Measurements from ENCODE around the gene BSND. TPM values are rescaled to one million over a fixed set of nuclear protein-coding genes. Genes with fewer than 3 reads are reported as not detected.

The BSND gene
- total RNA-seq, 1 experiment from 2014 or later = 0.17 TPM

DNA sequence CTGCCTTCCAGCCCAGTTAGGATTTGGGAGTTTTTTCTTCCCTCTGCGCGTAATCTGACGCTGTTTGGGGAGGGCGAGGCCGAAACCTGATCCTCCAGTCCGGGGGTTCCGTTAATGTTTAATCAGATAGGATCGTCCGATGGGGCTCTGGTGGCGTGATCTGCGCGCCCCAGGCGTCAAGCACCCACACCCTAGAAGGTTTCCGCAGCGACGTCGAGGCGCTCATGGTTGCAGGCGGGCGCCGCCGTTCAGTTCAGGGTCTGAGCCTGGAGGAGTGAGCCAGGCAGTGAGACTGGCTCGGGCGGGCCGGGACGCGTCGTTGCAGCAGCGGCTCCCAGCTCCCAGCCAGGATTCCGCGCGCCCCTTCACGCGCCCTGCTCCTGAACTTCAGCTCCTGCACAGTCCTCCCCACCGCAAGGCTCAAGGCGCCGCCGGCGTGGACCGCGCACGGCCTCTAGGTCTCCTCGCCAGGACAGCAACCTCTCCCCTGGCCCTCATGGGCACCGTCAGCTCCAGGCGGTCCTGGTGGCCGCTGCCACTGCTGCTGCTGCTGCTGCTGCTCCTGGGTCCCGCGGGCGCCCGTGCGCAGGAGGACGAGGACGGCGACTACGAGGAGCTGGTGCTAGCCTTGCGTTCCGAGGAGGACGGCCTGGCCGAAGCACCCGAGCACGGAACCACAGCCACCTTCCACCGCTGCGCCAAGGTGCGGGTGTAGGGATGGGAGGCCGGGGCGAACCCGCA lies 40.8 kb downstream of the BSND start, which contains the start of gene PCSK9:
PCSK9 (plus strand) TSS at position 207 of the 741 bp plus-strand sequence; CDS start at position 497, 290 bp downstream.
- H3K79me2 ChIP-seq (ENCODE audit: insufficient read depth, low read length) = peaks cover 18% of the 10 kb centered on the region; the same call in 1 of the 2 replicates
- H3K79me1 ChIP-seq (ENCODE audit: insufficient read depth, low read depth, low read length, poor library complexity, severe bottlenecking) = no peaks in the 10 kb centered on the region
- H2BK5ac ChIP-seq (ENCODE audit: insufficient read length, low read length) = no peak within 1 kb of the TSS
- Mint-ChIP-seq H3K27ac (peak within 1 kb of the TSS in 1 of 3 experiments; percentile 76; a peak in 3 of 7 replicates), H3K4me3 (peak within 1 kb of the TSS; percentile 82 to 93), H3K9me3 (no peaks in the 10 kb centered on the region; a peak in 2 of 5 replicates), H3K27me3 (ENCODE audit: low read depth) (peaks cover 49% of the 10 kb centered on the region), H3K4me1 (peaks cover 41 to 53% of the 10 kb centered on the region in 2 experiments), H3K36me3 (ENCODE audit: insufficient read depth in 1 of 3, low read depth in 3 of 3) (peaks cover 6 to 23% (median 8%) of the 10 kb centered on the region in 3 experiments; a peak in 6 of 7 replicates)
- H4K91ac ChIP-seq (ENCODE audit: insufficient read length, low read depth, low read length) = no peak within 1 kb of the TSS
- H3K9ac ChIP-seq (ENCODE audit: extremely low read depth, insufficient read length, low read length) = peak within 1 kb of the TSS; percentile 52
- H3K14ac ChIP-seq (ENCODE audit: insufficient read depth, low read length) = peak within 1 kb of the TSS; percentile 85
- peaks cover 11% of the 10 kb centered on the region; the same call in 1 of the 2 replicates for H3K27me3 ChIP-seq (ENCODE audit: insufficient read depth, low read length)
- H2BK120ac ChIP-seq (ENCODE audit: low read depth, low read length, poor library complexity, severe bottlenecking) = no peak within 1 kb of the TSS
- no peak within 1 kb of the TSS for H2BK12ac ChIP-seq (ENCODE audit: insufficient read length, low read depth, low read length)
- H2BK20ac ChIP-seq (ENCODE audit: low read depth, low read length, poor library complexity, severe bottlenecking) = no peak within 1 kb of the TSS
- H4K20me1 ChIP-seq (ENCODE audit: control insufficient read depth, insufficient read depth, insufficient read length) = no peaks in the 10 kb centered on the region
- H4K8ac ChIP-seq (replicated peaks; ENCODE audit: insufficient read length, low read depth, low read length) = no peak within 1 kb of the TSS
- no peak within 1 kb of the TSS for H3K27ac ChIP-seq (ENCODE audit: insufficient read length, low read depth, low read length)
- no peak within 1 kb of the TSS for H3K4ac ChIP-seq (ENCODE audit: low read depth, low read length)
- no peak within 1 kb of the TSS for H3K56ac ChIP-seq (ENCODE audit: insufficient read length, low read depth, low read length)
- H4K5ac ChIP-seq (ENCODE audit: insufficient read length, low read depth, low read length) = no peak within 1 kb of the TSS
- H3T11ph ChIP-seq (ENCODE audit: low read length) = no peak within 1 kb of the TSS
- TF ChIP-seq, protein P1, sequence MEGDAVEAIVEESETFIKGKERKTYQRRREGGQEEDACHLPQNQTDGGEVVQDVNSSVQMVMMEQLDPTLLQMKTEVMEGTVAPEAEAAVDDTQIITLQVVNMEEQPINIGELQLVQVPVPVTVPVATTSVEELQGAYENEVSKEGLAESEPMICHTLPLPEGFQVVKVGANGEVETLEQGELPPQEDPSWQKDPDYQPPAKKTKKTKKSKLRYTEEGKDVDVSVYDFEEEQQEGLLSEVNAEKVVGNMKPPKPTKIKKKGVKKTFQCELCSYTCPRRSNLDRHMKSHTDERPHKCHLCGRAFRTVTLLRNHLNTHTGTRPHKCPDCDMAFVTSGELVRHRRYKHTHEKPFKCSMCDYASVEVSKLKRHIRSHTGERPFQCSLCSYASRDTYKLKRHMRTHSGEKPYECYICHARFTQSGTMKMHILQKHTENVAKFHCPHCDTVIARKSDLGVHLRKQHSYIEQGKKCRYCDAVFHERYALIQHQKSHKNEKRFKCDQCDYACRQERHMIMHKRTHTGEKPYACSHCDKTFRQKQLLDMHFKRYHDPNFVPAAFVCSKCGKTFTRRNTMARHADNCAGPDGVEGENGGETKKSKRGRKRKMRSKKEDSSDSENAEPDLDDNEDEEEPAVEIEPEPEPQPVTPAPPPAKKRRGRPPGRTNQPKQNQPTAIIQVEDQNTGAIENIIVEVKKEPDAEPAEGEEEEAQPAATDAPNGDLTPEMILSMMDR (conservative IDR thresholded peaks at IDR 0.05) = no peak
- no peak within 1 kb of the TSS for H2BK15ac ChIP-seq (ENCODE audit: low read depth, low read length)
- peak; percentile 85 for DNase-seq
- WGBS (ENCODE audit: extremely low coverage, insufficient read length, low lambda C conversion rate) = no CpG with 5 or more reads among the region's 67 CpGs
- H3K23ac ChIP-seq (ENCODE audit: insufficient read length, low read depth, low read length) = no peak within 1 kb of the TSS
- H3K4me2 ChIP-seq (ENCODE audit: insufficient read depth, insufficient read length, low read length) = peak within 1 kb of the TSS; percentile 46
- H2AFZ ChIP-seq (ENCODE audit: low read length) = no peak within 1 kb of the TSS
- H3K18ac ChIP-seq (ENCODE audit: insufficient read length, low read depth, low read length) = peak within 1 kb of the TSS; percentile 36
- no peak within 1 kb of the TSS for H2AK5ac ChIP-seq (ENCODE audit: insufficient read length, low read length)
- H3K9me3 ChIP-seq (ENCODE audit: control insufficient read depth, low read depth, low read length) = no peaks in the 10 kb centered on the region
- peaks cover 21% of the 10 kb centered on the region for H3K23me2 ChIP-seq (ENCODE audit: insufficient read length, low read depth, low read length, poor library complexity, severe bottlenecking)
- H3K4me1 ChIP-seq (ENCODE audit: insufficient read depth, low read length) = peaks cover 9% of the 10 kb centered on the region; the same call in 1 of the 2 replicates
